Central memory CD4-positive, alpha-beta T cell (primary cell): Measurements from ENCODE around the gene EPB41L2.
A peak's percentile ranks its signal among the peaks of the same experiment; 100 is the strongest.
"Not testable (repeated sequence)": the region's sequence is repeated elsewhere in the genome, so short reads cannot be mapped to it uniquely, and the experiment has no call there.

ENCODE experiments used
- DNase-seq: peaks from one replicate; pipeline ENCODE4 v3.0.0; 2022

Gene EPB41L2

GRCh38 chr6:130937942-130938604, 125.0 kb downstream of the EPB41L2 start:
- no peak for DNase-seq

DNA sequence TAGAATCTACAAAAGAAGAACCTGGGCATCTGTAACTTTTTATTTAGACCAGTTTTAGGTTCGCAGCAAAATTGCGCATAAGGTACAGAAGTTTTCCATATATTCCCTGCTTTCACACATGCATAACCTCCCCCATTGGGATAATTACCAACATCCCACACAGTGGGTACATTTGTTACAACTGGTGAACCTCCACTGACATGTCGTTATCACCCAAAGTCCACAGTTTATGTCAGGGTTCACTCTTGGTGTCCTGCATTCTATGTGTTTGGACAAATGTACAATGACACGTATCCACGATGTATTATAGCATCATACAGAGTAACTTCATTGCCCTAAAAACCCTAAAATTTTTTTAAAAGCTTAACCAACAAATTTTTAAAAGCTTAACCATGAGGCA, 126.1 kb downstream of the EPB41L2 start:
- no peak for DNase-seq

DNA sequence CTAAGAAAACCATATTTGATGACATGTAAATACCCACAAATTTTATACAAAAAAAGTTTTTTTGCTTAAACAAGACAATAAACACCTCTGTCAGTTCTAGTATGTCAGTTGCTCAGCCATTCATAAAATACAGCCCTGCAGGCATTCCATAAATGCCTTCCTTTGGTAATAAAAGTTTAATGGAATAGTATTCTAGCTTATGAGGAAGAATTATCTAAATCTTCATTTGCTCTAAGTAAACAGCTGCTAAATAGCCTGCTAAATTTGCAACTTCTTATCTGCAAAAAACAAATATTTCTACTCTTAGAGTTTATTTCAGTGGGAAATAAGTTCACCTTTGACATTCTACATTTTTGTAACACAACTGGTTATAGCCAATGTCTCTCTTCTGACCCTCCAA, 127.1 kb downstream of the EPB41L2 start:
- DNase-seq: no peak

DNA sequence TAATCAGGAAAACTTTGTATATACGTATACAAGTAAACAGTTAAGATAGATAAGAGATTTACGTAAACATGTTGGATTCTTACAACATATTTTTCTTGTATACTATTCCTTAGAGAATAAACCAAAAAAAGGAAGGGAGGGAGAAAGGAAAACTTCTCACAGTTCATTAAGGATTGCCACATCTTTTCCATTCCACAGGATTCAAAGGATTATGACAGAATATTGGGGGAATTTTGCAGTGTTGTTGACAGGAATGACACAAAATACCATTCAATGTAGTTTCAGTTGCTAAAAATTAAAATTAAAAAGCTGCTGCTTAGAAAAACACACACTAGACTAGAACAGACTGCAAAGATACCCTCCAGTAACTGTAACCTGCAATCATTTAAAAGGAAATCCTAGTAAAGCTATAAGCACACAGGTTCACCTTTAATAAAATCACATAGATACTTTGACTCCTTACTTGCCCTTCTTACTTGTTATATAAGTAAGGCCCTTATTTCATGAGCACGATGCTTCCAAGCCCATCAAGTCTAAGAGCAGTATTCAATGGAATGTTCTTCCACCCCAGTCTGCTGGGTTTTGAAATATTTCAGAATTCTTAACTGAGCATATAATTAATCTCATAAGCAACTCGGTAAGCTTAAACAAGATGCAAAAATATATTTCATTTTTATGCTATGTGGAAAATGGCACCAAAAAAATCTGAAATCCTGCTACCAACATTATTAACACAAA, 128.0 kb downstream of the EPB41L2 start:
- no peak for DNase-seq

DNA sequence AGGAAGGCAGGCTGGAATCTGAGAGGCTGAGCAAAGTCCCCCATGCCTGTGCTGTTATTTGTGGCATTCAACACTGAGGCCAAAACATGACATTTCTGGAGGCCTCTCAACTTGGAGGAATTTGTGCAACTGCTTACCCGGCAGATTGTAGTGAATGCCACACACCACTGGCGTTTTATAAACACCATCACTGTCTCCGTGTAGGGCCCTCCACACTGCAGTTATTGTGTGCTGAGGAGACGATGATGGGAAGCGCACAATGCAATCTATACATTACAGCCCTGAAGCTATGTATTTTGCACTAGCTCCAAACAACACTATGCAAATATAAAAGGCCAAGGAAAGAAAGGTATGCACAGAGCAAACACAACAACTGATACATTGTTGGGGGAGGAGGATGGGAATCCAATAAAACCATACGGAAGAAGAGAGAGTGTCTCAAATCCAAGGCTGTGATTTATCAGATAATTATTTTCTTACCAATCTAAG, 129.3 kb downstream of the EPB41L2 start:
- DNase-seq: no peak

- no peak for DNase-seq
Measured at GRCh38 chr6:130932921-130933320, 130.1 kb downstream of the EPB41L2 start.

GRCh38 chr6:130932438-130932837, 130.6 kb downstream of the EPB41L2 start:
- DNase-seq: no peak

GRCh38 chr6:130931683-130932082, 131.4 kb downstream of the EPB41L2 start:
- no peak for DNase-seq

- no peak for DNase-seq
Measured at GRCh38 chr6:130929036-130929678, 133.9 kb downstream of the EPB41L2 start.

GRCh38 chr6:130928158-130928912, 134.7 kb downstream of the EPB41L2 start:
- no peak for DNase-seq

DNA sequence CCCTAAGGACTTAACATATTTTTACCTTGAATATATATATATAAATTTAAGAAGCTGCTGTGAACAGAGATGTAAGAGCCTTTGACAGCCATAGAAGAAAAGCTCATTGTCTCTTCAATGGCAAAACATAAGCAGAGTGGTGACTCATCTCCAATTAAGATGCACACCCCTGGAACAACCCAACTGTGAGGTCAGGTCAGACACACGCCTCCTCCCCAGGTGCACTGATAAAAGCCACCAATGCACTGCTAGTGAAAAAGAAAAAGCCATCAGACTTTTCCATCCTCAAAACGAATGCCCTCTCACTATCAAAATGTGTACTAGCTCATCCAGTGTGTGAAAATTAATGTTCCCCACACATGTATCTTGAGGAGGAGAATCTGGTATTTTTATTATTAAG, 135.7 kb downstream of the EPB41L2 start:
- DNase-seq: no peak

DNA sequence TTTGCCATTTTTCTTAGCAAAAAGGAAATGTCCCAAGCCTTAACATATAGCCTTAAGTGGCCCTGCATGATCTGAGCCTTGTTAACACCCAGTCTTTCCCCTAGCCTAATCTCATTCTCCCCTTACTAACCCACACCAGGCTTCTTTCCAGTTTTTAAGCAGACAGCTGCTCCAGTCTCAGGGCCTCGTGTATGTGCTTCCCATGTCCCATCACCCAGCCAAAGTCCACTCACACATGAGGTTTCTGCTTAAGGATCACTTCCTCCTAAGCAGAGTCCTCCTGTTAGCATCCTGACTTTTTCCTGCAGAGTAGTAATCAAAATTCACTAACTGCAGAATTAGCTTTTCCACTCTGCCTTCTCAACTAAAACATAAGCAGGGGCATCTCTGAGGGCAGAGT, 139.7 kb downstream of the EPB41L2 start:
- DNase-seq: no peak

GRCh38 chr6:130922922-130923321, 140.1 kb downstream of the EPB41L2 start:
- DNase-seq: no peak

GRCh38 chr6:130920969-130921368, 142.1 kb downstream of the EPB41L2 start:
- DNase-seq: no peak

GRCh38 chr6:130918171-130918570, 144.9 kb downstream of the EPB41L2 start:
- DNase-seq: no peak

DNA sequence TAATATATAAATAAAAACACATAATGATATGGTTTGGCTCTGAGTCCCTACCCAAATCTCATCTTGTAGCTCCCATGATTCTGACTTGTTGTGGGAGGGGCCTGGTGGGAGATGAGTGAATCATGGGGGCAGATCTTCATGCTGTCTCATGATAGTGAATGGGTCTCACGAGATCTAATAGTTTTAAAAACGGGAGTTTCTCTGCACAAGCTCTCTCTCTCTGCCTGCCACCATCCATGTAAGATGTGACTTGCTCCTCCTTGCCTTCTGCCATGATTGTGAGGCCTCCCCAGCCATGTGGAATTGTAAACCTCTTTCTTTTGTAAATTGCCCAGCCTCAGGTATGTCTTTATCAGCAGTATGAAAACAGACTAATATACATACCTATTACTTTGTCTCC, 147.4 kb downstream of the EPB41L2 start:
- DNase-seq: not testable (repeated sequence)

DNA sequence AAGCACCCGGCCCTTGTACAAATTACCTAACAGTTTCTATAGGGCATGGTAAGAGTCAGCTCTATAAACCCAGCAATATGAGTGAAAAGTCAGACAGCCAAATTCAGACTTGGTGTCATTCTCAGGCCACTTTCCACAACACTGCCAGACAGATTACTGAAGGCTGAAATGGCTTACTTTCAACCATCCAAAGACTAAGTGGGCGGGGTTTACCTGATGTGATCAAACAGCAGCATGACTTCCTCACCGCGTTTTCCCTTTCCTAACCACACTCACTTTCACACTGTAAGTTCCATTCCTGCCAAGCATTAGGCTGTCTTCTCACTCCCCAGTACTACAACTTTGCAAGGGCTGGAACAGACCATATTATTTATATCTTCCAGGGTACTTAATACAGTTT, 149.9 kb downstream of the EPB41L2 start:
- DNase-seq: peak; percentile 7

GRCh38 chr6:130912434-130912833, 150.6 kb downstream of the EPB41L2 start:
- DNase-seq: no peak

- no peak for DNase-seq
Measured at GRCh38 chr6:130908958-130909357, 154.1 kb downstream of the EPB41L2 start.

DNA sequence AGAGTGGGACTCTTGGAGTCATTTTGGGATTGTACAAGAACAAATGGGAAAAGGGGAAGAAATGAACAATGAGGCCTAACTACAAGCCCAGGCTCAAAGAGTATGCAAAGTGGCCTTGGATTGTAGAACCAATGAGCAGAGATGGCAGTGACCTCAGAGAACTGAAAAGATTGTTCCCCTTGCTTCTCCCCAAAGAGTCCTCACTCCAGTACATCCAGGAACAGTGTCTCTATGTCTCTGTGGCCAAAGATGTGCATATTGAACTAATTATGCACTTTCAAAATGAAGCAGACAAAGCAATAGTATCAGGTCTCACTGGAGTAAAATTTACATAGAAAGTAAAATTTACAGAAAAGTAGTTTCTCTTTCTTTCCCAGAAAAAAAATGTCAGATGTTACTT, 154.9 kb downstream of the EPB41L2 start:
- DNase-seq: no peak

DNA sequence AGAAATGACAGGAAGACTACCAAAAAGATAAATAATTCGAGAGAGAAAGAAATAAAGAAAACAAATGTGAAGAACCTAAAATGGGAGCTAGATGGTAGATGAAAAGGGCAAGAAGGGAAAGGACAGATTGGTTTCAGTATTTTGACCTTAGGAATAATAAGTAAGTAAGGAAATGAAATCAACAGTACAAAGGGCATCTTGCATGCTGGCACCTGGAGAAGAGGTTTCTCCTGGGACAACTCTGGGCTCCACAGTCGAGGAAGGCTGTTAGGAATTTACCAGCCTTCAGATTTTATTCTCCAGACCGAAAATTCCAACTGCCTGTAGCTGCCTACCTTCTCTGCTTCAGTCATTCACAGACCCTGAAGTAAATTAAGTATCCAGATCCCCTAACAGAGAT, 155.4 kb downstream of the EPB41L2 start:
- no peak for DNase-seq

DNA sequence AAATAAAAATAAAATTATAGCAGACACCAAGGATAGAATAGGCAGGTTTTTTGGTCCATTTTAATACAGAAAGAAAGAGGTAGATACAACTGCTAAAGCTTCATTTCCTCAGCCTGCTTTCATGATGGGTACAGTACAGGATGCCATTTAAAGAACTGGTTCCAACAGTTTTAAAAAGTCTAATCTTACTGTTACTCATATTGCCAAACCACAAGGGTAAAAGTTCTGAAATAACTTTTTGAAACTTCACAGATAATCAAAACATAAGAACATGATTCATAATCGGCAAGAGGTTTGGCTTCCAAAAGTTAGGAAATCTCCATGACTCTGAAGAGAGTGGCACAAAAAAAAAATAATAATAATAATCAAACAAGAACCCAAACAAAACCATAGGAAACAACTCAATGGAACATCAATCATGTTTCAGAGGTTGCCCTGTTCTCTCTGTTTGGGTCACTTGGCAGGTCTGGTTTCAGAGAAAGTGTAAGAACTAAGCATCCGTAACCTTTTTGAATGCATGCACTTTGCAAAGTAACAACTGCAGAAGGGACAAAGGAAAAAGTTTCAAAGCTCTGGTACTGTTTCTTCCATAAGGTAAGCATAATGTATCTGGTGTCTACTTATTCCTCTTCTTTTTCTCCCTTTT, 156.2 kb downstream of the EPB41L2 start:
- no peak for DNase-seq

GRCh38 chr6:130903602-130904001, 159.4 kb downstream of the EPB41L2 start:
- no peak for DNase-seq
